ENCODE data around the gene SENP5. TPM values are rescaled to one million over a fixed set of nuclear protein-coding genes. Genes with fewer than 3 reads are reported as not detected.

The SENP5 gene
- 42.5 and 54.0 TPM in 2 replicates for total RNA-seq

GRCh38 chr3:196867507-196868296, at the start of gene SENP5:
Gene SENP5 (plus strand): TSS chr3:196867920. CDS start chr3:196885182, 17,262 bp downstream.

GRCh38 chr3:196942226-196942914, 74.7 kb downstream of the SENP5 start, which contains the start of gene NCBP2:
Gene NCBP2 (minus strand): TSS chr3:196942528. CDS start chr3:196942503, 25 bp downstream.

GRCh38 chr3:196968233-196969133, 100.8 kb downstream of the SENP5 start, which contains the start of gene PIGZ:
Gene PIGZ (minus strand): TSS chr3:196968833. CDS start chr3:196952031, 16,802 bp downstream.

Other genes starting within 250 kb of the SENP5 start
- 12.7 and 13.0 TPM in 2 replicates for gene NRROS, start 228.2 kb upstream of the SENP5 start, total RNA-seq
- gene CEP19, start 155.7 kb upstream of the SENP5 start, total RNA-seq = 1.3 and 2.3 TPM in 2 replicates
- 13.7 and 23.8 TPM in 2 replicates for gene PIGX, start 155.5 kb upstream of the SENP5 start, total RNA-seq
- 67.6 and 72.5 TPM in 2 replicates for gene PAK2, start 128.1 kb upstream of the SENP5 start, total RNA-seq
- 49.2 and 49.6 TPM in 2 replicates for gene NCBP2, start 74.6 kb downstream of the SENP5 start, total RNA-seq
- 6.0 and 6.2 TPM in 2 replicates for gene PIGZ, start 100.9 kb downstream of the SENP5 start, total RNA-seq
- 2.0 and 5.3 TPM in 2 replicates for gene MELTF, start 161.9 kb downstream of the SENP5 start, total RNA-seq

All from vein endothelial cell (primary cell).